IPS-18a (cell line): ENCODE data around the gene SULT1C4.

Experiments
- H3K27ac ChIP-seq: one replicate; pipeline ENCODE4 v1.5.1; 2013; ENCODE audit warnings: low read length
- H3K27me3 ChIP-seq: one replicate; pipeline ENCODE4 v1.6.1; 2013; ENCODE audit warnings: mild to moderate bottlenecking, low read length; ENCODE audit not compliant: control insufficient read depth, insufficient read depth
- H3K36me3 ChIP-seq: one replicate; pipeline ENCODE4 v1.6.1; 2013; ENCODE audit warnings: low read depth, low read length; ENCODE audit not compliant: control insufficient read depth
- H3K4me1 ChIP-seq: one replicate; pipeline ENCODE4 v1.6.1; 2013; ENCODE audit warnings: low read depth, low read length; ENCODE audit not compliant: control insufficient read depth
- H3K4me3 ChIP-seq: one replicate; pipeline ENCODE4 v1.5.1; 2013; ENCODE audit warnings: low read length
- H3K9ac ChIP-seq: one replicate; pipeline ENCODE4 v1.6.1; 2013; ENCODE audit warnings: mild to moderate bottlenecking, low read length, moderate library complexity
- H3K9me3 ChIP-seq: one replicate; pipeline ENCODE4 v1.6.1; 2013; ENCODE audit warnings: low read depth, low read length; ENCODE audit not compliant: control insufficient read depth

Gene SULT1C4

DNA sequence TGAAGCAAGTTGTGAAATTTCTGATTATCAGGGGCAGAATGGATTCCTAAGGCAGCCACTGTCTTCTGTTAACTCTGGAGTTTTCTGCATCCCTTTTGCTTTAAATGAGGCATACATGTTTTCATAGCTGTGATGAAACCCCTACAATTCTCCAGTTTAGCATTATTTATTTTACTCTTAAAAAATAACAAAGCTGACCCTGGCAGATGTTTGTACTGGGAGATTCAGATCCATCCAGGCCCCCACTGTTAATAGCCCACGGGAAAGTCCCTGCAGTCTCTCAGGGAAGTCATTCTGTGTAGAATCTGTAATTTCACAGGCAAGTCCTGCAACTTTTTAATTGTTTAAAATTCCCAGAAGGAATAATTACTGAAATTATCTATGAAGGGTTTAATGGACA lies 353 bp upstream of the SULT1C4 start:
- Histone ChIP-seq H3K27ac (peak overlapping the region; percentile 32), H3K4me1 (peaks cover 24% of the 10 kb centered on the region), H3K36me3 (no peaks in the 10 kb centered on the region), H3K9me3 (no peaks in the 10 kb centered on the region), H3K4me3 (peak overlapping the region; percentile 29), H3K27me3 (no peaks in the 10 kb centered on the region), H3K9ac (peak overlapping the region; percentile 3)

DNA sequence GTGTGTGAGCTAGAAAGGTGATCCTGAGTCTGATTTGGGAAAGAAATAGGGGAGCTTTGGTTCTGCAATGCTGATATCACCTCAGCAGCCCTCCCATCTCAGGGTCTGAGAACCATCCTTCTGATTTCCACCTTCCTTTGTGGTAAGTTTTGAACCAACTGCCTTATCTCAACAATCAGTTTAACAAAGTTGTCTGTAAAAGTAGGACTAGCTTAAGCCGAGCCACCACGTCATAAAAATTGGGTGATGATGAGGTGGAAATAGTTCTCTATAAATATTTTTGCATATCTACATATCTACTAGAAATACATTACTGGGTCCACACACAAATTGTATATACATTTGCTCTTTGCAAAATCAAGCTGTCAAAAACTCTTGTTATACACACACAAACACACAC lies 1.1 kb downstream of the SULT1C4 start:
- Histone ChIP-seq H3K9ac (no peak overlapping the region), H3K36me3 (no peaks in the 10 kb centered on the region), H3K4me3 (no peak overlapping the region), H3K27me3 (no peaks in the 10 kb centered on the region), H3K4me1 (peaks cover 34% of the 10 kb centered on the region), H3K9me3 (no peaks in the 10 kb centered on the region), H3K27ac (no peak overlapping the region)

DNA sequence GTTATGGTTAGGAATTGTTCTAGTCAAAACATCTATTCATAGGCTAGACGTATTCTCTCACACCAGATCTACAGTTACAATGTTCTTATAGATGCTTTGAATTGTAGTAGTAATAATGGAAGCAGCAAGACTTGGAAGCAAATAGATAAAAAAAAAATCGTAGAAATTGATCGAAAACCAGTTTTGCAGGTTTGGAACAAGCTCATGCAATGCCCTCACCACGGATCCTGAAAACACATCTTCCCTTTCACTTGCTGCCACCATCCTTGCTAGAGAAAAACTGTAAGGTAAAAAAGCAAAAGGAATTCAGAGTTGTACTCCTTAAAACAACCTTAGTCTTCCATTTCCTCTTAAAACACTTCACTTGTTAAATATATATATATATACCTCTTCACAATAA lies 4.4 kb downstream of the SULT1C4 start:
- no peak overlapping the region for H3K9ac ChIP-seq

DNA sequence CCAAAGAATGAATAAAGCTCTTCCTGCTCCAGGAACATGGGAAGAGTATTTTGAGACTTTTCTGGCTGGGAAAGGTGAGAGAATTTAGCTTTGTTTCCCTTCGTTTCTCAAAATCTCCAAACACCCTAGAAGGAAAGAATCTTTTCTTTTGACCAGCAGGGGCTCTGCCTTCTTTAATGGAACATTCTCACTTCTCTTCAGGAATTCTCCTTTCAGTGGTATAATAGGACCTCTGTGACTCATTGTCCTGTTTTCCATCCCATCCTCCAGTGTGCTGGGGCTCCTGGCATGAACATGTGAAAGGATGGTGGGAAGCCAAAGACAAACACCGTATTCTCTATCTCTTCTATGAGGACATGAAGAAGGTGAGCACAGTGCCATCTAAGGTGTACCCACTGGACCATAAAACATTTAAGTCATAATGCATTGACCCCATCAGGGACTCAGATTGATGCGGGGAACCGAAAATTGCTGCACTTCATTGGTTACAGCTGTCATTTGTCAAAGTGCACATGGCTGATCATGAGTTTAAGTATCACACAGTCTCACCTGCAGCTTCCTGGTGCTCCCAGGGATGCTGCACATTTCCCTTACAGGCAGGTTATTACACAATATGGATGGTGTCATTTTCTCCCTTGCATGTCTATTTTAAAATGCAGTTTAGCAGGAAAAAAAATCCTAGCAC lies 5.5 kb downstream of the SULT1C4 start:
- Histone ChIP-seq H3K9ac (no peak overlapping the region), H3K4me1 (peaks cover 18% of the 10 kb centered on the region), H3K27me3 (no peaks in the 10 kb centered on the region), H3K27ac (no peak overlapping the region), H3K36me3 (no peaks in the 10 kb centered on the region), H3K9me3 (no peaks in the 10 kb centered on the region), H3K4me3 (no peak overlapping the region)

More for the DNA sequence above, 4.4 kb downstream of the SULT1C4 start:
- Histone ChIP-seq H3K36me3 (no peaks in the 10 kb centered on the region), H3K9me3 (no peaks in the 10 kb centered on the region), H3K4me3 (no peak overlapping the region), H3K4me1 (peaks cover 29% of the 10 kb centered on the region), H3K27ac (peak overlapping the region; percentile 37), H3K27me3 (no peaks in the 10 kb centered on the region)

DNA sequence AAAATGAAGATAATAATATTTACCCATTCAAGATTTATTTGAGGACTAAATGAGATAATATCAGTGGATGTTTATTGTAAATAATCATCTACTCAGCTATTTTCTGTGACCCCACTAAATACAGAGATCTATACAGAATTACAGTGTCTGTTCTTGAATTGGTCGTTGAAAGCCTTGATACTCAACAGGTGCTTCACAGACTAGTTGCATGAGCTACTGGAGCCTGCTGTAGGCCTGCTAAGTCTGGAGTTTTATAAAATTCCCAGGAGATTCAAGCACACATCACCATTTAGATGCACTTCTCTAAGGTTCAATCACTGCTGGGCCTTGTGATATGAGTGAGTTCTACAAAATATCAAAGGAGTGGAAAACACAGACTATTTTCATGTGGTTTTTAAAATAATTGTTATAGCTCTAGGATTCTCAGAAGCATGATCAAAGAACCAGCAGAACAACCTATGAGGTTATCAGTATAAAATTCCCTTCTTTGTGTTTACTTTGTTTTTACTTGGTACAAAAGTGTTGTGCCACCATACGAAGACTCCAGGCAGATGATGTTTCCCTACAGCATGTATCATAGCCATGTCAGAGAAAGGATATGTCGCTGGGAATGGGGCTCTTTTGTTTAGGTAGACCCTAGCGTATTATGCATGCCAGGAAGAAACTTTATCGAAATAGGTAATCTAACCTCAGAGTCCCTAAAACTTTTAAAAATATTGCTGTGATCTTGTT lies 7.1 kb downstream of the SULT1C4 start:
- H3K36me3 ChIP-seq, result no peaks in the 10 kb centered on the region
- no peaks in the 10 kb centered on the region for H3K9me3 ChIP-seq
- H3K4me3 ChIP-seq, result no peak overlapping the region
- H3K27me3 ChIP-seq, result no peaks in the 10 kb centered on the region
- H3K27ac ChIP-seq, result no peak overlapping the region
- H3K9ac ChIP-seq, result no peak overlapping the region
- H3K4me1 ChIP-seq, result peaks cover 18% of the 10 kb centered on the region

DNA sequence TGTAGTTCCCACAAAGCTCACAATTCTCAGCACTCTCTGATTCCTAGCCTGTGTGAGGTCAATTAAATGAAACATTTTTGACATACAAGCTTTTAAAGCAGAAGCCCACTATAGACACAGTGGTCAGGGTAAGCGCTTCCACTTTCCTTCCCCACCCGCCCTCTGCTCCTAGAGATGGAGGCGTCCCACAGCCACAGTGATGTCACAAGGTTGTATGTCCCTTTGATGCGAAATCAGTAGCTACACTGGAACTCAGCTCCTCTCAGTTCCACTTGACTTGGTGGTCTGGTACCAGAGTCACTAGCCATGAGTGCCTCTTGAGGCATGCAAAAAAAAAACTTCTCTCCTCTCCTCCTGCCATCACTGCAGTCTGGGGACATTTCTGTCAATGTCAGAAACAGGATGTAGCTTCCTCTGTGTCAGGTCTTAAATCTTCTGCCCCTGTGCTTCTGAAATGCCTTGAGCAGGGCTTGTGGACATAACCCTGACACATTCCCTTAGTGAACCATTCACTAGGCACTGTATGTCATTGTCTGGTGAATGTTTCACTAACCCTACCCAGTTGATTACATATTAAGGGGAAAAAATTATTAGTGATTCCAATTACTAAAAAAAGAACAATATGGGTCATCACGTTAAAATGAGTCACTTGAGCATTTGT lies 7.8 kb downstream of the SULT1C4 start:
- no peak overlapping the region for H3K9ac ChIP-seq
- no peaks in the 10 kb centered on the region for H3K27me3 ChIP-seq
- H3K9me3 ChIP-seq, result no peaks in the 10 kb centered on the region
- no peaks in the 10 kb centered on the region for H3K36me3 ChIP-seq
- peaks cover 18% of the 10 kb centered on the region for H3K4me1 ChIP-seq
- no peak overlapping the region for H3K4me3 ChIP-seq
- H3K27ac ChIP-seq, result no peak overlapping the region

DNA sequence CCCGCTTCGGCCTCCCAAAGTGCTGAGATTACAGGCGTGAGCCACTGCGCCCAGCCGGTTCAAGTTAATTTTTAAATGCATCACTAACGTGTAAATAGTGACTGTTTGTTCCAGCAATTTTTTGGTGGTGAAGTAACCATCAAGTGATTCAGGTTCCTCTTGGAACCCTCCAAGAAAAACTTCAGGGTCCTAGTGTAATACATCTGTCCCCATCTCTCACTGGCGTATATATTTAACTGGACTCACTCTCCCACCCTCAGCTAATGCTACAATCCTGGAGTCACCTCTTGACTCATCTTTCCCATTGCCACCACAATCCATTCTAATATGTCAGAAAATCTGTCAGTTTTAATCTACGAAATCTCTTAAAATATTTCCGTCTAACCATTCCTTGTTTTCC lies 10.3 kb downstream of the SULT1C4 start:
- Histone ChIP-seq H3K27ac (no peak overlapping the region), H3K4me3 (no peak overlapping the region), H3K9ac (no peak overlapping the region), H3K36me3 (no peaks in the 10 kb centered on the region), H3K9me3 (peaks cover 4% of the 10 kb centered on the region), H3K27me3 (no peaks in the 10 kb centered on the region), H3K4me1 (peaks cover 6% of the 10 kb centered on the region)

DNA sequence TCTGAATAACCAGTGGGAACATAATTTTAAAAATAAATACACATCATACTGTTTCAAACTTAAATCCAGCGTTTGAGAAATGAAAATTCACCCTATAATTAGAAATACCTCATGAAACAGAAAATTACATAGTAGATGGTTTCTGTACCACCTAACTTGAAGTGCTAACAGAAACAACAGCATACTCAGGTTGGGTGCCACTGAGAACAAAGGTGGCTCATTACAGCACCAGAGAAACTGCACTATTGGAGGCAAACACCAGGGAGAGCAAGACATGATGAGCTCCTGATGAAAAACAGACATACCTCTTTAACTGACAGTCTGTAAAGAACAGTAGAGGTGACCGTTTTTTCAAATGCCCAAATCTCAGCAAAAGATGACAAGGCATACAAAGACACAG lies 12.6 kb downstream of the SULT1C4 start:
- H3K36me3 ChIP-seq, result no peaks in the 10 kb centered on the region
- no peak overlapping the region for H3K9ac ChIP-seq
- no peaks in the 10 kb centered on the region for H3K27me3 ChIP-seq
- H3K27ac ChIP-seq, result no peak overlapping the region
- H3K9me3 ChIP-seq, result peaks cover 5% of the 10 kb centered on the region
- no peak overlapping the region for H3K4me3 ChIP-seq
- no peaks in the 10 kb centered on the region for H3K4me1 ChIP-seq

DNA sequence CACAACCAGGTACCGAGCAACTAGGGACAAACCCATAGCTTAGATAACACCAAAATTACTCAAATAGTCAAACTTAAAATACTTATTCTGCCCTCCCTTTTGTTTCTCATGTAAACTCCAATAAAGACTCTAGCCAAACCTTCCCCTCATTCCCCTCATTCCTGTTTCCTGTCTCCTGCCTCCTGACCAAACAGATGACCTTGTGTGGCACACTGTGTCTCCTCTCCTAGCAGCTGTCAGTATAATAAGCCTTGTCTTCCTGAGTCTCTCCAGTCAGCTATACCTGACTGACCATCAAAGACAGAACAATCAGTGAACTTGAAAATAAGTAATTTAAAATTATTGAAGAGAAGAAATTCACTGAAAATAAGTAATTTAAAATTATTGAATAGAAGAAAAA lies 14.3 kb downstream of the SULT1C4 start:
- H3K9me3 ChIP-seq, result peaks cover 5% of the 10 kb centered on the region
- H3K9ac ChIP-seq, result no peak overlapping the region
- H3K27ac ChIP-seq, result no peak overlapping the region
- H3K4me1 ChIP-seq, result peaks cover 12% of the 10 kb centered on the region
- no peak overlapping the region for H3K4me3 ChIP-seq
- no peaks in the 10 kb centered on the region for H3K36me3 ChIP-seq
- H3K27me3 ChIP-seq, result no peaks in the 10 kb centered on the region

DNA sequence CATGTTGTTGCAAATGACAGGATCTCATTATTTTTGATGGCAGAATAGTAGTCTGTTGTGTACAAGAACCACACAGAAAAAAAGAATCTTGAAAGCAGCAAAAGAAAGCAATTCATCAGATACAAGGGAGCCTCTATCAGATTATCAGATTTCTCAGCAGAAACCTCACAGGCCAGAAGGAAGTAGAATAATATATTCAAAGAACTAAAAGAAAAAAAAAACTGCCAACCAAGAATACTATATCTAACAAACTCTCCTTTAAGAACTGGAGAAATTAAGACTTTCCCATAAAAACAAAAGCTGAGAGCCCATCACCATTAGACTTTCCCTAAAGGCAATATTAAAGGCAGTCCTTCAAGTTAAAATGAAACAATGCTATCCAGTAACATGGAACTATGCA lies 15.4 kb downstream of the SULT1C4 start:
- no peaks in the 10 kb centered on the region for H3K27me3 ChIP-seq
- no peak overlapping the region for H3K27ac ChIP-seq
- no peak overlapping the region for H3K9ac ChIP-seq
- no peaks in the 10 kb centered on the region for H3K36me3 ChIP-seq
- H3K9me3 ChIP-seq, result peaks cover 5% of the 10 kb centered on the region
- peaks cover 19% of the 10 kb centered on the region for H3K4me1 ChIP-seq
- H3K4me3 ChIP-seq, result no peak overlapping the region

DNA sequence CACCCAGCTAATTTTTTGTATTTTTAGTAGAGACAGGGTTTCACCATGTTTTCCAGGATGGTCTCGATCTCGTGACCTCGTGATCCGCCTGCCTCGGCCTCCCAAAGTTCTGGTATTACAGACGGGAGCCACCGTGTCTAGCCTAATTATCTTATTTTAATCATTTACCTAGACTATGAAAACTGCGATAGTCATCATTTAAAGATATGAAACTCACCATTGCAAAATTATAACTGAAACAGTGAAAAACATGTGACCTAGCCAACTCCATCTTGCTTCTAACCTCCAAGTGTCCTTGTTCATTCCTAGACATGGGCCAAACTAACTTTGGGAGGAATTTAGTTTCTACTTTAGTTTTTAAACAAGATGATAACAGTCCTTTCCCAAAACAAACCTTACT lies 17.4 kb downstream of the SULT1C4 start:
- Histone ChIP-seq H3K4me1 (peaks cover 19% of the 10 kb centered on the region), H3K9ac (no peak overlapping the region), H3K9me3 (peaks cover 5% of the 10 kb centered on the region), H3K4me3 (no peak overlapping the region), H3K36me3 (no peaks in the 10 kb centered on the region), H3K27ac (no peak overlapping the region), H3K27me3 (no peaks in the 10 kb centered on the region)
